Thymus (tissue), 11 donors: ENCODE data around the gene TBX18. TPM values are rescaled to one million over a fixed set of nuclear protein-coding genes. Genes with fewer than 3 reads are reported as not detected.

Experiments used
- DNase-seq, 9 donors: peaks; one replicate each; pipeline ENCODE4 v3.0.0-alpha.2; 2013; ENCODE audit warnings: low spot score in 9 of 9, low read depth in 6 of 9, missing footprints in 1 of 9
- H3K27ac ChIP-seq, 2 donors: one replicate each; pipeline ENCODE4 v1.5.1; 2013; ENCODE audit warnings: control low read depth in 1 of 2, low read depth in 1 of 2, low read length in 1 of 2, mild to moderate bottlenecking in 1 of 2, moderate library complexity in 1 of 2
- H3K27me3 ChIP-seq, 2 donors: one replicate each; pipeline ENCODE4 v1.5.1; 2013; ENCODE audit warnings: low read length in 1 of 2; ENCODE audit not compliant: control insufficient read depth in 2 of 2, insufficient read depth in 1 of 2
- H3K36me3 ChIP-seq, 2 donors: one replicate each; pipeline ENCODE4 v1.5.1; 2013; ENCODE audit warnings: low read length in 1 of 2, mild to moderate bottlenecking in 1 of 2, moderate library complexity in 1 of 2; ENCODE audit not compliant: control insufficient read depth in 2 of 2, insufficient read depth in 2 of 2
- H3K4me1 ChIP-seq, 2 donors: one replicate each; pipeline ENCODE4 v1.5.1; 2013; ENCODE audit warnings: low read length in 2 of 2; ENCODE audit not compliant: control insufficient read depth in 2 of 2, insufficient read depth in 2 of 2
- H3K4me3 ChIP-seq, 2 donors: one replicate each; pipeline ENCODE4 v1.5.1; 2013; ENCODE audit warnings: low read length in 2 of 2, control low read depth in 1 of 2, mild to moderate bottlenecking in 1 of 2
- H3K9me3 ChIP-seq, 2 donors: one replicate each; pipeline ENCODE4 v1.5.1; 2013; ENCODE audit warnings: low read length in 1 of 2, mild to moderate bottlenecking in 1 of 2; ENCODE audit not compliant: control insufficient read depth in 2 of 2, insufficient read depth in 1 of 2
- WGBS: extraction: QIAGEN DNeasy Blood & Tissue Kit; methylation state at CpG from one replicate; pipeline ENCODE4 v1.1.7; 2013; 5-methylcytosine and 5-hydroxymethylcytosine counted together
- polyA plus RNA-seq: library from polyadenylated mRNA; stranded (reverse); fragments of 200-250 nt; gene quantifications from one replicate; pipeline ENCODE4 v1.2.3, GENCODE V29; 2013
- total RNA-seq: library from RNA; stranded (reverse); fragments of 120-200 nt; gene quantifications from one replicate; pipeline ENCODE4 v1.2.4, GENCODE V29; 2013
- donor health status: healthy.

Gene TBX18
- total and polyA plus RNA-seq, 2 donors: 0.90 to 1.3 TPM

DNA sequence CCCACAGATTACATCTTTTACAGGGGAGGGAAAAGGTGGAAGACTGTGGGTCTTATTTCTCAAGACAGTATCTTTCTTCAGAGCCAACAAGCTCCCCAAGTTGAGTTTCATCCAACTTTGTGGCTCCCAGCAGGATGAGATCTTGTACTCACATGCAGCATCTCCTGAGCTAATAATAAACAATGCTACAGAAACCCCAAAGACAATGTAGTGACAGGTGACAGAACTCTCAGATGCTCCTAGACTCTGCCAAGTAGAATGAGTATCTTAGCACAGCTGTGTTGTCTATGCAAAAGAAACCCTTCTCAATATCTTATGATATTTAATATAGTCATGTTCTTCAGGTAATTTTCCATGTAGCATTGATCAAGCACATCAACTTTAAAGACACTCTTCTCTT, 90.0 kb downstream of the TBX18 start:
- H3K4me3 ChIP-seq: no peak overlapping the region
- no peaks in the 10 kb centered on the region for H3K9me3 ChIP-seq
- H3K27ac ChIP-seq: no peak overlapping the region
- H3K36me3 ChIP-seq: no peaks in the 10 kb centered on the region
- DNase-seq: no peak
- no peaks in the 10 kb centered on the region for H3K27me3 ChIP-seq
- H3K4me1 ChIP-seq: no peaks in the 10 kb centered on the region

DNA sequence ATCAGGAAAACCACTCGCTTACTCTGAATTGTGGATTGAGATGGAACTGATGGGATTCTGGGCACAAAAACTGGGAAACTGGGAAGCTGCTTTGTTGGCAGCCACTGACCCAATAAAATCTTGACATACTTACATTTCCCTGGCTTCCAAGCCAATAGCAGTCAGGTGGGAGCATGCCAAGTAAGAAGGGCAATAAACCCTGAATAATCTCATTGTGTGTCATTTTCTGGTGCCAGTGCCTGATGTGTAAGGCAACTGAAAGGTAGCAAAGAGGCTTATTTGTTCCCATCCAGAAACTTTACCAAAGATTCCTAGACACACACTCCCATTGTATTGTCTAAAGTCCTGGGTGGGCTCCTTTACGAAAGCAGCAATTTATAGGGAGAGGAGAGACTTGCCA, 93.2 kb downstream of the TBX18 start:
- H3K27me3 ChIP-seq: no peaks in the 10 kb centered on the region

GRCh38 chr6:84669945-84670344, 94.5 kb downstream of the TBX18 start:
- WGBS: 91% methylated on average over 3 of the region's 3 CpGs
- no peaks in the 10 kb centered on the region for H3K36me3 ChIP-seq
- H3K9me3 ChIP-seq: no peaks in the 10 kb centered on the region
- DNase-seq: no peak
- no peak overlapping the region for H3K27ac ChIP-seq
- no peaks in the 10 kb centered on the region for H3K27me3 ChIP-seq
- H3K4me1 ChIP-seq: no peaks in the 10 kb centered on the region
- no peak overlapping the region for H3K4me3 ChIP-seq

More for the DNA sequence above, 93.2 kb downstream of the TBX18 start:
- H3K27ac ChIP-seq: no peak overlapping the region
- WGBS: 71% methylated on average over 2 of the region's 2 CpGs
- no peak overlapping the region for H3K4me3 ChIP-seq
- H3K36me3 ChIP-seq: no peaks in the 10 kb centered on the region
- H3K9me3 ChIP-seq: no peaks in the 10 kb centered on the region
- H3K4me1 ChIP-seq: no peaks in the 10 kb centered on the region
- DNase-seq: no peak

DNA sequence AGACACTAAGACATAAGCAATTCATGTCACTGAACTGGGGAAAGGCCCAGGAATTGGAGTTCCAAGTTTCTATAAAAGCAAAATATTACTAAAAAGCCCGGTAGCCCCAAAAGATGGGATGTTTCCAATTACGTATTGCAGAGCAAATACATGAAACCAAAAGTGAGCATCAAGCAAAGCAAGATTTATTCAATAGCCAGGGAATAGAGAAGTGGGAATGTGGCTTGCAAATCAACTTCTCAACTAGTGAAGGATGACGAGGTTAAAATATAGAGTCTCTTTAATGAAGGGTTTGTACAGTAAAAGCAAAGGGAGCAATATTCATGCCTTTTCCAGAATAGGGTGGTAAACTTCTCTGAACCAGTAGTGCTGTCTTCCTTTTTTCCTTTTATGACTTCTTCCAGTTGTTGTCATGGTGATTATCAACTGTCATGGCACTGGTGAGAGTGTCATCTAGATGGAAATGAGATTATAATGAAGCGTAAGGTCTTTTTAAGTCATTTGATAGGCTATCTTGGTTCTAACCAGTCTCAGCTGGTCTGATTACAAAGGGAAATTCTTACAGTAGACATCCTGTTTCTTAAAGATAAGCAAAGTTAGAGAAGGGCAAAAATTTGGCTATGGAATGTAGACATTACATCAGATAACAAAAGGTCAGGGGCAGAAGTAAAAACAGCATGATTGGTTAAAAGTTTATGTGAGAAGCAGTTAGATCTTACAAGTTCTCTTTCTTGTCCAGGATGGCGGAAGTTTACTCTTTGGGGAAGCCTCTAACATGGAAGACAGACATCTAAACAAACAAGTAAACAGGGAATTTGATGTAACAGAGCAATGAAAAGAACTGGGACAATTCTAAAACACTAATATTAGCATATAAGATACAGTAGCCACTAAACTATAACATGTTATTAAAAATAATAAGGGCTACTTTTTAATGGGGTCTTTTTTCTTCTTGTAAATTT, 96.9 kb downstream of the TBX18 start:
- H3K36me3 ChIP-seq: no peaks in the 10 kb centered on the region
- H3K4me3 ChIP-seq: no peak overlapping the region
- no peaks in the 10 kb centered on the region for H3K9me3 ChIP-seq
- no peak overlapping the region for H3K27ac ChIP-seq
- 90% methylated on average over 5 of the region's 5 CpGs for WGBS
- H3K4me1 ChIP-seq: no peaks in the 10 kb centered on the region
- no peaks in the 10 kb centered on the region for H3K27me3 ChIP-seq
- DNase-seq: no peak

GRCh38 chr6:84665401-84665800, 99.0 kb downstream of the TBX18 start:
- Histone ChIP-seq H3K27ac (no peak overlapping the region), H3K36me3 (no peaks in the 10 kb centered on the region), H3K9me3 (no peaks in the 10 kb centered on the region), H3K4me3 (no peak overlapping the region), H3K27me3 (no peaks in the 10 kb centered on the region), H3K4me1 (no peaks in the 10 kb centered on the region)
- WGBS: 94% methylated on average over 4 of the region's 4 CpGs
- DNase-seq: no peak

GRCh38 chr6:84663866-84664265, 100.5 kb downstream of the TBX18 start:
- H3K9me3 ChIP-seq: no peaks in the 10 kb centered on the region
- H3K4me1 ChIP-seq: no peaks in the 10 kb centered on the region
- WGBS: 79% methylated on average over 2 of the region's 2 CpGs
- H3K27me3 ChIP-seq: no peaks in the 10 kb centered on the region
- no peak overlapping the region for H3K27ac ChIP-seq
- H3K36me3 ChIP-seq: no peaks in the 10 kb centered on the region
- DNase-seq: no peak
- H3K4me3 ChIP-seq: no peak overlapping the region

DNA sequence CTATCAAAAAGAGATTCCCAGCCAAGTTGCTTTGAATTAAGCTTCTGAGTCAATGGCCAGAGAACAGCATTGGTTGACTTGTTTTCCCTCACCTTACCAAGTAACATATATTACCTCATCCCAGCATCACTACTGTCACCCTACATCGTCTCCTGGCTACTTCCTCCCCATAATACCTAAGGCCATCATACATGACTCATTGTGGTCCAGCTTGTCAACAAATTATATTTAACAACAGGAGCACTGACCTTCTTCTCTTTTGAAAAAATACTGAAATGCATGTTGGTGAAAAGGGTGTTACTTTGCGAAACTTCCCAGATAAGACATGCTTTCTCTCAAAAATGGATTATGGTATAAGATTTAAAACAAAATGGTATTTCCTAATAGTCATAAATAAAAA, 106.9 kb downstream of the TBX18 start:
- no peaks in the 10 kb centered on the region for H3K36me3 ChIP-seq
- no peak for DNase-seq
- H3K9me3 ChIP-seq: no peaks in the 10 kb centered on the region
- H3K27me3 ChIP-seq: no peaks in the 10 kb centered on the region
- WGBS: 90% methylated on average over 2 of the region's 2 CpGs
- H3K4me3 ChIP-seq: no peak overlapping the region
- H3K4me1 ChIP-seq: no peaks in the 10 kb centered on the region
- H3K27ac ChIP-seq: no peak overlapping the region

- Histone ChIP-seq H3K4me1 (no peaks in the 10 kb centered on the region), H3K36me3 (no peaks in the 10 kb centered on the region), H3K27ac (no peak overlapping the region), H3K4me3 (no peak overlapping the region), H3K27me3 (no peaks in the 10 kb centered on the region), H3K9me3 (no peaks in the 10 kb centered on the region)
- DNase-seq: no peak
- 79% methylated on average over 2 of the region's 2 CpGs for WGBS
These were observed 107.4 kb downstream of the TBX18 start for GRCh38 chr6:84657025-84657424.

DNA sequence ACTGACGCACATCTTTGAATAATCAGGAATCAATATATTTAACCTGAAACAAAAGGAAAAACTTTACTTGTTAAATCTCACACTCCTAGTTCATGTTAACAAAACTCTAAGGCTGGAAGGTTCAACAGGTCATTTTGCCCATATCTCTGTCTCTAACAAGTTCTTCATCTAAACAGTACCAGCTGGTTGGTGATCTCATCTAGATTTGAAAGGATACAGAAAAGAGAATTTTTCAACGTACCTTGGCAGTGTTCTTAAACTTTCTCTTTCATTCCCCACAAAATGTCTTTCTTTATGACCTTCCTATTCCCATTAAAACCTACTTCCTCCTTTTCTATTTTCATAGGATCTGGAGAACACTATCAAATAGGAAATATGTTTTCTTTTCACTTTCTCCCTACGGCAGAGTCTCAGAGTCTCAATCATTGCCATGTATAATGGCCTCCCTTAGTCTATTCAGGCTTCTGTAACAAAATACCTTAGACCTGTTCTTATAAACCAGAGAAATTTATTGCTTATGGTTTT, 111.3 kb downstream of the TBX18 start:
- no peak overlapping the region for H3K4me3 ChIP-seq
- WGBS: 89% methylated on average over 3 of the region's 3 CpGs
- no peaks in the 10 kb centered on the region for H3K4me1 ChIP-seq
- H3K36me3 ChIP-seq: no peaks in the 10 kb centered on the region
- no peaks in the 10 kb centered on the region for H3K9me3 ChIP-seq
- DNase-seq: no peak
- no peaks in the 10 kb centered on the region for H3K27me3 ChIP-seq
- H3K27ac ChIP-seq: no peak overlapping the region
